ENCODE measurements around the gene RRP12.

Gene RRP12

GRCh38 chr10:97318772-97319651 lies 82.1 kb downstream of the RRP12 start, which contains the start of gene FRAT1:
TSS of gene FRAT1 (plus strand) at chr10:97319271. CDS start at chr10:97319454, 183 bp downstream.
- TF ChIP-seq TAF1 (IDR thresholded peaks at IDR 0.05; ENCODE audit: borderline replicate concordance, low read depth, low read length) (no peak), POLR2A (IDR thresholded peaks at IDR 0.05; ENCODE audit: low read depth, low read length) (no peak), POLR2AphosphoS5 (IDR thresholded peaks at IDR 0.05; ENCODE audit: low read depth, low read length) (no peak)
- peak; percentile 58 for DNase-seq (ENCODE audit: insufficient read length)
- peak; percentile 97 for FAIRE-seq

DNA sequence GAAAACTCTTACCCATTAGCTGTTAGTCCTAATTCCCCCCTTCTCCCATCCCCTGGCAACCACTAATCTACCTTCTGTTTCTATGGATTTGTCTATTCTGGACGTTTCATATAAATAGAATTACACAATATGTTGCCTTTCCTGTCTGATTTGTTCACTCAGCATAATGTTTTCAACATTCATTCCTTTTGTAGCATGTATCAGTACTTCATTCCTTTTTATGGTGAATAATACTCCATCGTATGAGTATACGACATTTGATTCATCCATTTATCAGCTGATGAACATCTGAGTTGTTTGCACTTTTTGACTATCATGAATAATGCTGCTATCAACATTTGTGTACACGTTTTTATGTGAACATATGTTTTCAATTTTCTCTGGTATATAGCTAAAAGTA lies 86.5 kb downstream of the RRP12 start:
- DNase-seq (ENCODE audit: insufficient read length) = no peak
- FAIRE-seq = no peak
- no peak for TF ChIP-seq TAF1 (IDR thresholded peaks at IDR 0.05; ENCODE audit: borderline replicate concordance, low read depth, low read length)
- no peak for TF ChIP-seq POLR2A (IDR thresholded peaks at IDR 0.05; ENCODE audit: low read depth, low read length)
- no peak for TF ChIP-seq POLR2AphosphoS5 (IDR thresholded peaks at IDR 0.05; ENCODE audit: low read depth, low read length)

DNA sequence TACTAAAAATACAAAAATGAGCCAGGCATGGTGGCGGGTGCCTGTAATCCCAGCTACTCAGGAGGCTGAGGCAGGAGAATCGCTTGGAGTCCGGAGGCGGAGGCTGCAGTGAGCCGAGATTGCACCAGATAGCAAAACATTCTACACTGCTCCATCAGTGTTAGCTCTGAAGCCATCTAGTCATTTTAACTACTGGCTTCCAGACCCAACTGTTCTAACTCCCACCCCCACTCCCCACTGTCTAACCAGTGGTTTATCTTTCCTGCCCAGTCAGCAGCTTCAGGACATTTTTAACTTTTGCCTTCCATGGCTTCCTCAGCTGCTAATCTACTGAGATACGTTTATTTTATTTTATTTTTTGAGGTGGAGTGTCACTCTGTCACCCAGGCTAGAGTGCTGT lies 88.2 kb downstream of the RRP12 start:
- DNase-seq (ENCODE audit: insufficient read length) = no peak
- FAIRE-seq = no peak
- no peak for TF ChIP-seq POLR2AphosphoS5 (IDR thresholded peaks at IDR 0.05; ENCODE audit: low read depth, low read length)
- no peak for TF ChIP-seq TAF1 (IDR thresholded peaks at IDR 0.05; ENCODE audit: borderline replicate concordance, low read depth, low read length)
- TF ChIP-seq POLR2A (IDR thresholded peaks at IDR 0.05; ENCODE audit: low read depth, low read length) = no peak

GRCh38 chr10:97311111-97311626 lies 90.0 kb downstream of the RRP12 start:
- no peak for FAIRE-seq
- TF ChIP-seq POLR2AphosphoS5 (IDR thresholded peaks at IDR 0.05; ENCODE audit: low read depth, low read length) (no peak), TAF1 (IDR thresholded peaks at IDR 0.05; ENCODE audit: borderline replicate concordance, low read depth, low read length) (no peak), POLR2A (IDR thresholded peaks at IDR 0.05; ENCODE audit: low read depth, low read length) (no peak)
- DNase-seq (ENCODE audit: insufficient read length) = no peak

DNA sequence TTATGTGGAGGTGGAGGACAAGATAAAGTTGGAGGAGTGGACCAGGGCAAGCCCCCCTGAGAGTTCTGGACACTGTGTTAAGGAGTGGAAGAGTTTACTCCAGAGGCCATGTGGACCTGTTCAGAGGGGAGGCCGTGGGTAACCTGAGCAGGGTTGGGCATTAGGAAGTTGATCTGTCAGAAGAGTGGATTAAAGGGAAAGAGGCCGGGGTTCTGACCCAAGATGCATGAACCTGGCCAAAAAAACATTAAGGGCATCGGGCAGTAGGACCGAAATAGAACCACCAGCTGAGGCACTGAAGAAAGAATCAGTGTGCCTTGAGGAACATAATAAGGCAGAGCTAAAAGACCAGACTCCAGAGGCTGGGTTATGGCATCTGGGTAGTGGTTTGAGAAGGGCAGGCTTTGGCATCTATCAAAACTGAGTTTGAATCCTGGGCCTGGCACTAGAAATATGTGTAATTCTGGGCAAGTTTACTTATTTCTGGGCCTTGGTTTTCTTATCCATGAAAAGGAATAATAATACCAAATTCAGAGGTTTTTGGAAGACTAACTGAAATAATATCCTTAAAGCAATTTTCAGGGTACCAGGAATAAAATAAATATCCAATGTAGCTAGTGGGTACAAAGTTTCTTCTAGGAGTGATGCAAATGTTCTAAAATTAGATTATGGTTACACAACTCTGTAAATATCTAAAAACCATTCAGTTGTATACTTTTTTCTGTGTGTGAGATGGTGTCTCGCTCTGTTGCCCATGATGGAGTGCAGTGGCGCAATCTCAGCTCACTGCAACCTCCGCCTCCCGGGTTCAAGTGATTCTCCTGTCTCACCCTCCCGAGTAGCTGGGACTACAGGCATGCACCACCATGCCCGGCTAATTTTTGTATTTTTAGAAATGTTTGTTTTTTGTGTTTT lies 93.0 kb downstream of the RRP12 start:
- no peak for FAIRE-seq
- DNase-seq (ENCODE audit: insufficient read length) = no peak
- TF ChIP-seq POLR2AphosphoS5 (IDR thresholded peaks at IDR 0.05; ENCODE audit: low read depth, low read length) = no peak
- no peak for TF ChIP-seq POLR2A (IDR thresholded peaks at IDR 0.05; ENCODE audit: low read depth, low read length)
- TF ChIP-seq TAF1 (IDR thresholded peaks at IDR 0.05; ENCODE audit: borderline replicate concordance, low read depth, low read length) = no peak

- TF ChIP-seq TAF1 (IDR thresholded peaks at IDR 0.05; ENCODE audit: borderline replicate concordance, low read depth, low read length) (no peak), POLR2AphosphoS5 (IDR thresholded peaks at IDR 0.05; ENCODE audit: low read depth, low read length) (no peak), POLR2A (IDR thresholded peaks at IDR 0.05; ENCODE audit: low read depth, low read length) (no peak)
- no peak for DNase-seq (ENCODE audit: insufficient read length)
- no peak for FAIRE-seq
Observed at GRCh38 chr10:97307441-97307840, 93.7 kb downstream of the RRP12 start.

All from GM12892 (cell line).